CD4-positive, alpha-beta T cell (primary cell): Measurements from ENCODE around the gene ZFP57. TPM values are rescaled to one million over a fixed set of nuclear protein-coding genes. Genes with fewer than 3 reads are reported as not detected.
"Not testable (repeated sequence)": the region's sequence is repeated elsewhere in the genome, so short reads cannot be mapped to it uniquely, and the experiment has no call there.

Source experiments
- ATAC-seq: fragments of 200-7000 bp; cut with Tn5 transposase; one replicate; pipeline ENCODE4 v1.10.0; 2022; ENCODE audit warnings: mild to moderate bottlenecking; ENCODE audit not compliant: poor library complexity
- CTCF ChIA-PET: fragments of 350-600 bp; sonication (Branson Sonifier 250); formaldehyde crosslinking; loops from one replicate; lab custom pipeline; 2021; ENCODE audit warnings: antibody characterized with exemption, inconsistent platforms; lab: Charles Lee
- POLR2A ChIA-PET: fragments of 350-600 bp; sonication (Branson Sonifier 250); formaldehyde crosslinking; loops from one replicate; lab custom pipeline; 2021; ENCODE audit warnings: antibody characterized with exemption, inconsistent platforms; lab: Charles Lee
- DNase-seq, 14 experiments: peaks; one replicate each; pipeline ENCODE4 v3.0.0-alpha.2; 2013 to 2020; ENCODE audit warnings: mixed read lengths in 2 of 14
- H3K27ac ChIP-seq, 2 donors: one replicate each; pipeline versions ENCODE4 v1.5.1 to v1.7.0; 2013; ENCODE audit warnings: low read length in 2 of 2, low read depth in 1 of 2, mild to moderate bottlenecking in 1 of 2
- H3K27me3 ChIP-seq, 2 experiments: 1 replicate in 1 of 2; 2 replicates in 1 of 2; pipeline versions ENCODE4 v1.6.1 to v1.7.0; 2013; ENCODE audit warnings: low read length in 2 of 2, control low read depth in 1 of 2, mild to moderate bottlenecking in 1 of 2, moderate library complexity in 1 of 2; ENCODE audit not compliant: insufficient read depth in 2 of 2, control insufficient read depth in 1 of 2
- H3K36me3 ChIP-seq: one replicate; pipeline ENCODE4 v1.6.1; 2013; ENCODE audit warnings: low read length, control low read depth; ENCODE audit not compliant: insufficient read depth
- H3K4me1 ChIP-seq: one replicate; pipeline ENCODE4 v1.6.1; 2013; ENCODE audit warnings: low read length, control low read depth; ENCODE audit not compliant: insufficient read depth
- H3K4me3 ChIP-seq: one replicate; pipeline ENCODE4 v1.5.1; 2013; ENCODE audit warnings: mild to moderate bottlenecking, low read length, moderate library complexity
- H3K9me3 ChIP-seq, 2 experiments: 1 replicate in 1 of 2; 2 replicates in 1 of 2; pipeline versions ENCODE4 v1.6.1 to v1.7.0; 2013; ENCODE audit warnings: low read length in 2 of 2, mild to moderate bottlenecking in 2 of 2, control low read depth in 1 of 2, moderate library complexity in 1 of 2; ENCODE audit not compliant: control insufficient read depth in 1 of 2, insufficient read depth in 1 of 2
- H3K27ac Mint-ChIP-seq: one replicate; pipeline ENCODE4 v1.8.0; 2020; ENCODE audit warnings: mixed read lengths
- H3K27me3 Mint-ChIP-seq: one replicate; pipeline ENCODE4 v1.8.0; 2021; ENCODE audit warnings: mixed read lengths
- H3K36me3 Mint-ChIP-seq: one replicate; pipeline ENCODE4 v1.8.0; 2021; ENCODE audit warnings: low read depth, mixed read lengths
- H3K4me1 Mint-ChIP-seq: one replicate; pipeline ENCODE4 v1.8.0; 2021; ENCODE audit warnings: low read depth, mixed read lengths
- H3K4me3 Mint-ChIP-seq: one replicate; pipeline ENCODE4 v1.8.0; 2020; ENCODE audit warnings: mild to moderate bottlenecking, mixed read lengths
- H3K9me3 Mint-ChIP-seq: one replicate; pipeline ENCODE4 v1.8.0; 2020; ENCODE audit warnings: mixed read lengths
- CTCF ChIP-seq: fragments of 200-600 bp; IDR thresholded peaks from one replicate; pipeline ENCODE4 v1.8.0; 2022; ENCODE audit warnings: antibody characterized with exemption, mild to moderate bottlenecking
- intact Hi-C, 2 experiments: fragments of 100-400 bp; cut with DNase I in 1 of 2; cut with micrococcal nuclease in 1 of 2; formaldehyde crosslinking; loops; one replicate each; pipeline versions ENCODE4 v1.15.1 to v1.9.0; 2023 to 2025; cut with DNase I, micrococcal nuclease
- total RNA-seq, 174 experiments: library from RNA in 2 of 174; stranded (reverse) in 2 of 174; gene quantifications; one replicate each; pipeline ENCODE4 v1.2.3 and lab custom pipeline; 2021 to 2026

Gene ZFP57
- total RNA-seq, 2 experiments from 2014 or later: not detected

GRCh38 chr6:29663300-29664042 is 17.5 kb downstream of the ZFP57 start:
- TF ChIP-seq CTCF: no peak
- intact Hi-C loops: no loop called here
- Mint-ChIP-seq H3K36me3 (no peaks in the 10 kb centered on the region), H3K4me1 (no peaks in the 10 kb centered on the region), H3K4me3 (no peak overlapping the region), H3K27ac (no peak overlapping the region), H3K27me3 (peaks cover 62% of the 10 kb centered on the region), H3K9me3 (no peaks in the 10 kb centered on the region)
- ChIA-PET POLR2A (no interaction called here), CTCF (no interaction called here)
- H3K9me3 ChIP-seq: no peaks in the 10 kb centered on the region
- no peak for DNase-seq
- no peaks in the 10 kb centered on the region for H3K36me3 ChIP-seq
- ATAC-seq: no peak
- H3K27ac ChIP-seq: no peak overlapping the region
- peaks cover 9 to 15% of the 10 kb centered on the region in 2 experiments for H3K27me3 ChIP-seq
- H3K4me3 ChIP-seq: no peak overlapping the region
- no peaks in the 10 kb centered on the region for H3K4me1 ChIP-seq

GRCh38 chr6:29661502-29662141 is 19.3 kb downstream of the ZFP57 start:
- ATAC-seq, H3K4me3 Mint-ChIP-seq, H3K4me1 Mint-ChIP-seq, H3K4me3 ChIP-seq, H3K9me3 ChIP-seq, H3K36me3 Mint-ChIP-seq, H3K36me3 ChIP-seq, H3K27ac ChIP-seq, DNase-seq, H3K27ac Mint-ChIP-seq, H3K9me3 Mint-ChIP-seq, intact Hi-C loops, H3K4me1 ChIP-seq: not testable (repeated sequence)
- peaks cover 60% of the 10 kb centered on the region for H3K27me3 Mint-ChIP-seq
- CTCF ChIA-PET: interaction anchor here (0.7 to 0.8 kb wide), 2 partner anchors 12 to 14 kb away, joined by 4 read pairs; no protein-coding TSS in a partner anchor
- POLR2A ChIA-PET: interaction anchor here (1.0 kb wide), 1 partner anchor 8 kb away, joined by 5 read pairs; no protein-coding TSS in a partner anchor
- peaks cover 9 to 17% of the 10 kb centered on the region in 2 experiments for H3K27me3 ChIP-seq

GRCh38 chr6:29661071-29661470 is 19.9 kb downstream of the ZFP57 start:
- Mint-ChIP-seq H3K4me3 (no peak overlapping the region), H3K36me3 (no peaks in the 10 kb centered on the region), H3K9me3 (no peaks in the 10 kb centered on the region), H3K27me3 (peaks cover 60% of the 10 kb centered on the region), H3K27ac (no peak overlapping the region), H3K4me1 (no peaks in the 10 kb centered on the region)
- no peaks in the 10 kb centered on the region for H3K9me3 ChIP-seq
- no peaks in the 10 kb centered on the region for H3K4me1 ChIP-seq
- no peak overlapping the region for H3K4me3 ChIP-seq
- DNase-seq: no peak
- TF ChIP-seq CTCF: no peak
- no peak overlapping the region for H3K27ac ChIP-seq
- no peak for ATAC-seq
- no peaks in the 10 kb centered on the region for H3K36me3 ChIP-seq
- H3K27me3 ChIP-seq: peaks cover 9 to 19% of the 10 kb centered on the region in 2 experiments
- intact Hi-C loops: no loop called here
- ChIA-PET POLR2A (no interaction called here), CTCF (interaction anchor here (0.8 kb wide), 1 partner anchor 11 kb away, joined by 4 read pairs; no protein-coding TSS in a partner anchor)
